CD4-positive, alpha-beta T cell treated with Interleukin-21 for 1 hour (primary cell): Measurements from ENCODE around the gene CIDEB.

Experiments used
- DNase-seq: peaks from one replicate; pipeline ENCODE4 v3.0.0-alpha.2; 2020

CIDEB gene

DNA sequence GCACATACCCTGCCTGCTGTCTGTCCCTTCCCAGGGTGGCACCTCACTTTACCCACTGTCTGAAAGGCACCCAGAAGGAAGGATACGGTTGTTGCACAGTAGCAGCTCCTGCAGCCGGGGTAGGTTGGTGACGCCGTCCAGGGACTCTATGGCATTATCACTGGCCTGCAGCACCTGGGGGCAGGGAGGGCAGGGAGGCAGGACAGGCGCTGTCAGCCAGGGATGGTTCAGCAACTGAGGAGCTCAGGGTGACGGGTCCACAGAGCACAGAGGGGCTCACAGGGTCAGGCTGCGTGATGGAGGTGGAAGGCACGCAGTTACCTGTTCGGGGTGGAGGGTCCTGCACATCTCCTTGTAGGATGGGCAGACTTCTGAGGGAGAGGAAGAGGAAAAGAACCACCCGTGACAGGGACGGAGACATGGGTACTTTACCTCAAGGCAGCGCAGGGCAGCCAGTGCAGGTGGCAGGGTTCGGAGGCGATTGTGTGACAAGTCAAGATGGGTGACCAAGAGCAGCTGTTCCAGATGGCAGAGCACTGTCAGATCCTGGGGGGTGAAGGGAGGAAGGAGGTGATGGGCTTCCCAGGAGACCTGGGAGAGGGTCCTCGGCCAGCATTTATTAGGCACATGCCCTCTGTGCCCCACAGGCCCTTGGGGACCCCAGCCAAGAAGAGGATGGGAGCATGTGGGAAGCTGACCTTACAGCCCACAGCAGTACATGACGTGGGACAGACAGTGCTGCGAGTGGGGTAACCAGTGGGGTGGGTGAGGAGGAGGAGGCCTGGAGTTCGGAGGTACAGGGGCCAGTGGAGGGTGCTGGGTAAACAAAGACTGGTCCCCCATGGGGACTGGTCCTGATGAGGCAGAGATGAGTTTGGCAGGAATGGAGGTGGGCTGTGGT is 41.2 kb downstream of the CIDEB start:
- DNase-seq, result no peak

DNA sequence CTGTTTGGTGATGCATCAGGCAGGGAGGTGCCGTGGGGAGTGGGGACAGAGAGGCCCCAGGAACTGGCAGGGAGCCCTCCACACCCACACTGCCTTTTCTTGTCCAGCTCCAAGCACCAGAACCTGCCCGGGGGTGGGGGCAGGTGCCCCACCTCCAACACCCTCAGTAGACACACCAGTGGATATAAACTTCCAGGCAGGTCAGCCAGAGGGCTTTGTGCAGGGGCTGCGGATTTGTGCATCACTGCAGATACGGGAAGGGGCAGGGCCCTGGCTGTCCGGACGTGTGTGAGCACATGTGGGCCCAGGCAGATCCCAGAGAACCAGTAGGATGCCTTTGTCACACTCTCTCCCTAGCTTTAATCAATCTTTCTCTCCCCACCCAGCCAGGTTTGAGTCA is 43.5 kb downstream of the CIDEB start:
- DNase-seq, result no peak

DNA sequence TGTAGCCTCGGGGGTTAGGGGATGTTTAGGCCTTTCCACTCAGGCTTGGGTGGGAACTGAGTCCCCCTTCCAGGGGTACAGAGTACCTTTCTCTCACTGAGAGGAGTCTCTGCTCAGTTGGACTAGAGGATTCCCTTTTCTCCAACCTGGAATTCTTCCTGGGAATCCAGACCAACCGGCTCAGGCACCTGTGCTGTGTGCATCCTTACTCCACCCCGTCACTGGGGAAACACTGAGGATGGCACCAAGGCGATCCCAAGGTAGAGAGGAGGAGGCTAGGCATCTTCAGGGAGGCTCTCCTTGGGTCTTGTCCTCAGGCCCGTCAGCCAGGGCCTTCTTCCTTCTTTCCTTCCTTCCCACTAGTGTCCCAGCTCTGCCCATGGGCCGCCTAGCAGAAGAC is 43.9 kb downstream of the CIDEB start:
- DNase-seq, result no peak

DNA sequence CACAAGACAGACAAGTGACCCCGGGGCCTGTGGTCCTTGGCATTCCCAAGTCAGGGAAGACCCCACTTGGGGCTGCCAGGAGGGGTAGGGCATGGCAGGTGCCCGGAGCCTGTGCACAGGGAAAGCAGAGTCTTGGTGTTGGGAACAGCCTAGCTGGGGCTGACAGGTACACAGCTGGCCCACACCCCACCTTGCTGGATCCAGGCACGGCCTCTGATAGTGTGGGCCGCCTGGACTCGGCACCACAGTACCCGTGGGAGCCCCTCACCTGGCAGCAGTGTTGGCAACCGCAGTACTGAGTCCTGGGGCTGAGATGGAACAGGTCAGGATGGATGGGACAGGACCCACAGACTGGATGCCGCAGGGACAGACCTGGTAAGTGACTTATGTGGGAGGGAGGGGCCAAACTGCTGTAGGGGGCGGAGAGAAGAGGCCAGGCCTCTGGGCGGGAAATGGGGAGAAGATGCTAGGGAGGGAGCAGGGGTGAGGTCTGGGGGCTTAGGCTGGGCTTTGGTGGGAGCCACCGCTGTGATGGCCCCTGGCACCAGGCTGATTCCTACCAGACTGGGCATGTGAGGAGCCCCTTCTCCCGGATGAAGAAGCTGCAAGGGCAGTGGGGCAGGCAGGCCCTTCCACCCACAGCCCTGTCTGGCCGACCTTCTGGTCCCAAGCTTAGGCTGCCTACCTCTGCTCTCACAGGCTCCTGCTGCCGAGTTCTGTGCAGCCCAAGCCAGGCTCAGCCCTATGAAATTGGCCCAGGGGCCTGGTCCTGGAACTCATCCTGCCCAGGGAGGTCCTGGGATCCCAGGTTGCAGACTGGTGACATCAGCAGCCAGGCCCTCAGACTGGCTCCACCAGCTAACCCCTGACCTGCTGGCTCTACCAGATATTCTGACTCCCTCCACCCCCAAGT is 44.7 kb downstream of the CIDEB start, which contains the start of gene TGM1:
Gene TGM1 (minus strand): TSS at position 357 of the 913 bp plus-strand sequence. CDS start 825 bp downstream, outside the sequence.
- no peak for DNase-seq

DNA sequence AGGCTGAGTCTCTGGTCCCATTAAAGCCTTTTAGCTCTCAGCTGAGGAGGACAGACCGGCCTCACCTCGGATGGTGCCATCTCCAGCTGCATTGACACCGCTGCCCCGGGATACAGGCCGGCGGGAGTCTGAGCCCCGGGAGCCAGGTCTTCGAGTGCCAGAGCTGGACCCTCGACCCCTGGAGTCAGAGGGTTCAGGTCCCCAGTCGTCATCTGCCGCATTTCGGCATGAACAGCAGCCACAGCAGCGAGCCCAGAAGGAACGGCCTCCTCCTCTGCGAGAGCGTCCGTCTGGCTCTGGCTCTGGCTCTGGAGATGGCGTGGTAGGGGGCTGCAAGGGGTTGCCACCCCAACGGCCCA is 45.8 kb downstream of the CIDEB start:
- no peak for DNase-seq

DNA sequence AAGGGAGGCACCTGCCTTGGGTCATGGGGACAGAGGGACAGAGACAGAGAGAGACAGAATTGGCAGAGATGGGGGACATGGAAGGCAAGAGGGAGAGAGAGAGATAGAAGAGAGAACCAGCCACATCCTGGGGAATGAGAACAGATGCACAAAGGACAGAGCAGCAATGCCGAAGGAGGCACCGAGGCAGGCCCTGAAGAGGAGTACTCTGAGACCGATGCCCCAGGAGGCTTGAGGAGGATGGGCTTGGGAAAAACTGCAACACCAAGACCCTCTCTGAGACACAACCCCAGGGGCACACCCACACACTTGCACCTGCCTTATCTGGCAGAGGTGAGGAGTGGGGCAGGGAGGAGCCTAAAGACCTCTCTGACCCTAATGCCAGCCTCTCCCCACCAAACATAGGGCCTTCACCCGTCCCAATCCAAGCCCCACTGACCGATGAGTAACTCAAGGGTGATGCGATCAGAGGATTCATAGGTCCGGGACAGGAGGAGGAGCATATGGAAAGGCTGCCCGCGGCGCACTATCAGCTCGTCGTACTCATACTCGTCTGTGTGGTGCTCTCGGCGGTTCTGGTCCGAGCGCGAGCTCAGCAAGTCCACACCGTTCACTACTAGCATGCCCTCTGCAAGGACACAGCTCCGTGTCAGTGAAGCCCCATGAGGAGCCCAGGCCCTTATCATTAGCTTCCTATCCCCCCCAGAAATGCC is 46.4 kb downstream of the CIDEB start:
- no peak for DNase-seq

DNA sequence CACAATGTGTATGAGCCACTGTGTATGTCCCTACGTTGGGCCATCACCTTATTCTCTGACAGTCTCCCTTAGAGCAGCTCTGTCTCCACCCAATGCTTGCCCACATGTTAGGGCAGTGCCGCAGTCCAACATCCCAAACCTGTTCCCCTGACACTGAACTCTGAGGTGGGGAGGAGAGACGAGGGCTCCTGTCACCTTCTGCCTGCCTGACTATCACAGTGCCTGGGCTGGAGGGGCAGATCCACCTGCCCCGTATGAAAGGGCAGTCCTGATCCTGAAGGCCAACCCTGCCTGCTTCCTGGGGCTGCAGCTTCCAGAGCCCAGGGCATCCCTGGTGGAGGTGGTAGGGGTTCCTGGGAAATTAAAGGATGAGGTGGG is 47.0 kb downstream of the CIDEB start:
- no peak for DNase-seq

DNA sequence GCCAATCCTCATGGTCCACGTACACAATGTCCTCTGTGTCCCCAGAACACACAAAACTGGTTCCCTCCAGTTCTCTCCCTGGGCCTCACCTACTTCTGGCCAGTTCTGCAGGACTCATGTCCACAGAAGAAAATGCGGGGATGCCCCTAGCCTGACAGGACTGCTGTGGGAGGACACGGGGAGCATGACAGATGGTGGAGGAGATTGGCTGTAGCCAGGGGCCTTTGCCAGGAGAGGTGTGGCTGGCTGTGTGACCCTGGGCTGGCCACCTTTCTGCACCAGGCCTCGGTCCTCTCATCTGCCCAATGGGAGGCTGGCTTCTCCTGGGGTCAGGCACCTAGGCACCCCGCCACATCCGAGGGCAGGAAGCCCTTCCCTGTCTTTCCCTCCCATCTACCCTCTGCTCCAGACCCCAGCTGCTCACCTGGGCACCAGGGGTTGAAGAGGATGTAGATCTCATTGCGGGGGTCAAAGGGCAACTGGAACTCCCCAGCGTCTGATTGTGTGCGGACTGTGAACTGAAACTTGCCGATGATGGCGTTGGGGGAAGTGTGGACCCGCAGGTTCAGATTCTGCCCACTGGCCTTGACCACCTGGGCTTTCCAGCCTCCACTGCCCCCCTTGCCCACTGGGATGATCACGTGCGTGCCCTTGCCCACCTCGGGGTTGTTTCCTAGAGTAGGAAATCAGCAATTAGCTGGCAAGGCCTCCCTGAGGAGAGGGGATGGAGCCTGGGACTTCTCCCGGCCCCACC is 47.6 kb downstream of the CIDEB start:
- no peak for DNase-seq

DNA sequence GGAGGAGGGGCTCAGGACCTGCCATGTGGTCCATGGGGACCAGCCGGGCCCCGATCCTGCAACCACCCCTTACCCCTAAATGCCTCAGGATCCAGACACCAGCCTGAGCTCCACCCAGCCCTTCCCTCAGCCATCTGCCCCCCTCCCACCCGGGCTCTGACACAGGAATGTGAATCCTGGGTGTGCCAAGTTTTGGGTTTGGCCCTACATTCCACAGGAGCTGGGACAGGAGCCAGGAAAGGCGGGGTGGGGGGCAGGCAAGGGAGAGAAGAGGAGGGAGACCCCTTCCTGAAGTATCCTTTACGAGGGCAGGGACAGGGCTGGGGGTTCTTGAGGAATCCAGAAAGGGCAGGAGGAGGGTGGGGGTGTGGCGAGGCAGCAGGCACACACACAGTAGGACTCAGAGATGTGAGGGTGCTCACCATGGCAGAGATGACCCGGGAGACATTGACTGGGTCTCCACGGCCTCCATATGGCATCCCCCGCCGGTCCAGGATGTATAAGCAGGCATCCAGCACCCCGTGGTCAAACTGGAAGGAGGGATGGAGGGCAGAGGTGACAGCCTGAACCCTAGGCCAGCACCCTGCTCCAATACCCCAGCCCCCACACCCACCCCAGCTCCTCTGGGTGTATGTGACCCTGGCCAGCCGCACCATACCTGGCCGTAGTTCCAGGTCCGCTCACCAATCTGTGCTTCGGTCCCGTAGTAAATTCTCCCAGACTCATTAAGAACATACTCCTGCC is 48.3 kb downstream of the CIDEB start:
- DNase-seq, result no peak

DNA sequence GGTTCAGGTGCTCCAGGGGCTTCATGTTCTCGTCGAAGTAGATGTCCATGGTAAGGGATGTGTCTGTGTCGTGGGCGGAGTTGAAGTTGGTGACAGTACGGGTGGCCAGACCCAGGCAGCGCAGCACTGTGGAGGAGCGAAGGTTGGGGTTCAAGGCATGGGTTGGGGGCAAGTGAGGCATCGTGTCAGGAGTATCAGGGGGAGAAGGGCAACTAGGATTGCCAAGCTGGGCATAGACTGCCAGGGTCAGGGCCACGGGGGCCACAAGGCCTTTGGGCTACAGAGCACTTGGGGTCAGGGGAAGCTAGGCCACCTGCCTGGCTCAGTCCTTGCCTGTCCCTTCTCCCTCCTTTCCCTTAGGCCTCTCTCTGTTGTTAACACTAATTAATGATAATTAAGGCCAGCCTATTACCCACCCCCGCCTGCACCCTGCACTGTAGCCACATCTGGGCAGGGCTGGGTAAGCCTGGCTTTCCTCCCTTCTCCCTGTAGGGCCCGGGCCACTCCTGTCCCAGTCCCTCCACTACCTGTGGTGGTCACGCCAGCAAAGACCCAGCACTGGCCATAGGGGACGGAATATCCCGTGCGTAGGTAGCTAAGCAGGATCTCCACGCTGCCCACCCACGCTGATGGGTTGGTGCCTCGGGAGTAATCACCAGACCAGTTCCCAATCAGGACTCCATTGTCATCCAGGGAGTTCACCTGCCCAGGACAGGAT is 49.1 kb downstream of the CIDEB start:
- DNase-seq, result no peak

DNA sequence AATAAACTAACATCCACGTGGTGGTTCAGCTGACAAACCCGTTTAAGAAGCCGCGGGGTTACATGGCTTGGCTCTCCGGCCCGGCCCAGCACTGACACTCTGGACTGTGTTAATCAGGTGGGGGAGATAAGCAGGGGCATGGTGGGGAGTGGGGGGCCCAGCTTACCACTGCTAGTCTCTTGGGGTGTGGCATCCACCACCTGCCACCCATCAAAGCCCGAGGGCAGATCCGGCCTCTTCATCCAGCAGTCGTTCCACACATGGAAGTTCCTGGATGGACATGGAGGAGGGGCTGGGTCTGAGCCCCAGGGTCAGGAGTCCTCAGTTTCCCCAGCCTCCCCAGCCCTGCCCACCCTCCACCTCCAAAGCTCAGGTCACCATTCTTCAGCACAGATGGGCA is 49.7 kb downstream of the CIDEB start:
- DNase-seq, result no peak

DNA sequence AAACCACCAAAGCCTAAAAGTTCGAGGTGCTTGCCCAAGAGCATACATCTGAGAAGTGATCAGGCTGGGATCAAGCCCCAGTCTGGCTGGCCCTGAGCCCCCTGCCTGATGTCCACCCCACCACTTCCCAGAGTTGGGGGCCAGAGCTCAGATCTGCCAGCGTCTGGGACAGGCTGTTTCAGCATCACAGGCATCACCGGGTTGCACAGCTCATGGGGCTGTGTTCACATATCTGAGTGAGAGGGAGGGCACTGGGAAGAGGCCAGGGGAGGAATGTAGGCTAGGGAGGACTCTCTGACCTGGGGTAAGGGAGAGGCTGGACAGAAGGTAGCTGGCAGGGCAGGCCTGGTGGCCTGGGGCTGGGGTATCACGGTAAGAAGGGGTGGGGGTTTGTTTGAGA is 50.8 kb downstream of the CIDEB start:
- DNase-seq, result no peak

DNA sequence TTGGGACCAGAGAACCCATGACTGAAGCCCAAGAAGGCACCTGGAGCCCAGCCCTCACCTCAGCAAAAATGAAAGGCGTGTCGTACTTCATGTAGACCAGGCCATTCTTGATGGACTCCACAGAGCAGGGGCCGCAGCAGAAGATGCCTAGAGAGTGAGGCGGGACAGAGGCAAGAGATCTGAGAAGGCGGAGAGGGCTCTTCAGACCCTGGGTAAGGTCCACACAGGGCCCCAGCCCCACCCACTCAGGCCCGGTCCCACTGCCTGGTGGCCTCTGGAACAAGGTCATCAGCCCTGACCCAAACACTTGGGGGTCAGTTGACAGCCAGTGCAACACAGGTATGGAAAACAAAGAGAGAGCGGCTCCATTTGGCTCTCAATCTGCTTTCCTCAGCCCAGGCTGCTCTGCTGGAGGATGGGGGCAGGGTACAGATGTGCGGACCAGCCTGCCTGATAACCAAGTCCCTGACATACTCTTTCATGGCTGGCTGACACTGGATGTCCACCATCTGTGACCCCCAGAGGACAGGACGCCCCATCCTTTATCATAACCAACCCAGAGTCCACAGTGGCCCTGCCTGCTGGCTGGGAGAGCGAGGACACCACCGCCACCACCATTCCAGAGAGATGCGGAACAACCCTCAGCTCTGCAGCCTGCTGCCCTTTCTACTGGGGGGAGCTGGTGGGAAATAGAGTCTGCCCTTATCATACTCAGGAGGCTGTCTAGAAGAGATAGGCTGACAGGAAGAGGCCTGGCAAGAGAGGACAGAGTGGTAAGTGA is 51.7 kb downstream of the CIDEB start:
- DNase-seq, result no peak

DNA sequence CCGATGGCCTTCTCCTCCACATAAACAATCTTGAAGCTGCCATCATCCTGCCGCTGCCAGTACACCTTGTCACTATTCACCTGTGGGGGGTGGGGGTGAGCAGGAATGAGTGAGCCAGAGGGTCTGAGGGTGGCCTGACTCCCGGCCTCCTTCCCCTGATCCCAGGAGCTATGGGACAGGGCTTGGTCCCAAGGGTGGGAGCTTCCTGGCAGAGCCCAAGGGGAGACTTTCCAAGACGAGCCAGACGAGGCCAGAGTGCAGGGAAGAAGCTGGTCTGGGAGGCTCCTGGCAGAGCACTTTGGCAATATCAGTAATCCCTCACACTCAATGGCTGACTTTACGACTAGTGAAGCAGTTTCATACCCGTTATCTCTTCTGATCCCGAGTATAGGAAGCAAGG is 52.3 kb downstream of the CIDEB start:
- no peak for DNase-seq
